ENCODE measurements around the gene UTP25.

Gene UTP25

GRCh38 chr1:209860293-209860881, 32.6 kb downstream of the UTP25 start:
- no peak overlapping the region for H3K4me3 ChIP-seq (ENCODE audit: low read depth, low read length)
- no peaks in the 10 kb centered on the region for H3K27me3 ChIP-seq (ENCODE audit: control insufficient read depth, insufficient read depth, low read length)
- H3K9me3 ChIP-seq (ENCODE audit: control insufficient read depth, insufficient read depth, low read length), result no peaks in the 10 kb centered on the region
- H3K36me3 ChIP-seq (ENCODE audit: control insufficient read depth, insufficient read depth, low read length), result peaks cover 4% of the 10 kb centered on the region; the same call in 1 of the 2 replicates
- no peak overlapping the region for H3K9ac ChIP-seq (ENCODE audit: low read depth, low read length)
- H3K27ac ChIP-seq (ENCODE audit: low read depth, low read length), result no peak overlapping the region
- peaks cover 32% of the 10 kb centered on the region for H3K4me1 ChIP-seq (ENCODE audit: control insufficient read depth, insufficient read depth, low read length)

DNA sequence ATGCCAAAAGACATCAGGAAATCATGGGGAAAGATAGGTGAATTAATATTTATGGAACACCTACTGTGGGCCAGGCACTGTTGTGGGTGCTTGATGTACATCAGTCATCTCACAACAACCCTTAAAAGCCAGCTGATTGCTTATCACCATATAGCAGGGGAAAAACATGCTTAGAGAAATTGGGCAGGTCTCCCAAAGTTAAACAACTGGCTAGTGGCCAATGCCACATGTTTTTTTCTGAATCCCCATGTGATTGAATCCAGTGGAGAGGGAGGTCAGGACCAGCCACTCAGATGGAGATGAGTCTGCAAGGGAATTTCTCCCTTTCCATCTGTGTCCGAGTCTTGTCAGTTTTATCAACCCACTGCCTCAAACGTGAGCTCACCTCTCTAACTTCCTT, 33.5 kb downstream of the UTP25 start:
- Histone ChIP-seq H3K27ac (ENCODE audit: low read depth, low read length) (no peak overlapping the region), H3K4me3 (ENCODE audit: low read depth, low read length) (no peak overlapping the region), H3K36me3 (ENCODE audit: control insufficient read depth, insufficient read depth, low read length) (peaks cover 4% of the 10 kb centered on the region; the same call in 1 of the 2 replicates), H3K4me1 (ENCODE audit: control insufficient read depth, insufficient read depth, low read length) (peaks cover 32% of the 10 kb centered on the region), H3K9ac (ENCODE audit: low read depth, low read length) (no peak overlapping the region), H3K27me3 (ENCODE audit: control insufficient read depth, insufficient read depth, low read length) (no peaks in the 10 kb centered on the region), H3K9me3 (ENCODE audit: control insufficient read depth, insufficient read depth, low read length) (no peaks in the 10 kb centered on the region)

DNA sequence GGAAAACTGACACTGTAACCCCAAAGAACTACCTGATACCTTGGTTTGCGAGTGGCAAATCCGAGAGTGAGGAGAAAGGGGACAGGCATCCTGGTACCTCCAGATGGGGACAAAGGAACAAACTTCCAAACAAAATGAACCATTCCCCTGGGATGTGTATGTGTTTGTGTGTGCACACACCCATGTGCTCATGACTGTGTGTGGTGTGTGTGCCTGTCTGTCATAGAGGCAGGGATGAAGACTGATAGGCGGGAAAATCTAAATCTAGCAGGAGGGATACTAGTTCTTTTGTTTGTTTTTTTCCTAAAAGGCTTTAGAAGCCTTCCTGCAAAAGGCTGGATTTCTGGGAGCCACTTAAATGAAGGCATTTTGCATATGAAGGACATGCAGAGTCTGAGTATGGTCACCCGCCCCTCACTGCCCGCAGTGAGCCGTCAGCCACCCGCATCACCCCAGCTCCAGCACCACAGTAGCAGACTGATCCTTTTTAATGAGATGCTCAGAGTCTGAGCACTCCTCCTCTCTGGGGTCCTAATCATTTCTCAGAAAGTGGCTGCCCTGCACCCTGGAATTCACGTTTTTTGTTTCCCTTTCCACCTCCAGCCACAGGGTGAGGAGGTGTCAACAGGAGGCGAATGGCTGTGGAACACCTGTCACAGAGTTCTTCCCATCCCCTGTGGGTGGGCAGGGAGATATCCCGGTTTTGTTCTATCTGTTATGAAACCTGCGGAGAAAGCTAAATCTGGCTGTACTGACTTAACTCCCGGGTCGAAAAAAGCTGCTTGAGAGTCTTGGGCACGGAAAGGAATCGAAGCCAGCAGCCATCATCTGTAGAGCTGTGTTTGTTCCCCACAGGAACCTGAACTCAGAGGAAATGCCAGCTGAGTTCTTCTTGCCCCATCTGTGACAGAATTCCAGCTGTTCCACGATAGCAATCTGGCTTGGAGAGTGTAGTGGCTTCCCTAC, 34.9 kb downstream of the UTP25 start:
- H3K9ac ChIP-seq (ENCODE audit: low read depth, low read length), result no peak overlapping the region
- no peaks in the 10 kb centered on the region for H3K27me3 ChIP-seq (ENCODE audit: control insufficient read depth, insufficient read depth, low read length)
- no peaks in the 10 kb centered on the region for H3K36me3 ChIP-seq (ENCODE audit: control insufficient read depth, insufficient read depth, low read length)
- no peaks in the 10 kb centered on the region; the same call in 1 of the 2 replicates for H3K9me3 ChIP-seq (ENCODE audit: control insufficient read depth, insufficient read depth, low read length)
- no peak overlapping the region for H3K4me3 ChIP-seq (ENCODE audit: low read depth, low read length)
- peaks cover 32% of the 10 kb centered on the region for H3K4me1 ChIP-seq (ENCODE audit: control insufficient read depth, insufficient read depth, low read length)
- H3K27ac ChIP-seq (ENCODE audit: low read depth, low read length), result peak overlapping the region; percentile 6

- no peaks in the 10 kb centered on the region for H3K36me3 ChIP-seq (ENCODE audit: control insufficient read depth, insufficient read depth, low read length)
- H3K27me3 ChIP-seq (ENCODE audit: control insufficient read depth, insufficient read depth, low read length), result no peaks in the 10 kb centered on the region
- H3K27ac ChIP-seq (ENCODE audit: low read depth, low read length), result no peak overlapping the region
- H3K9me3 ChIP-seq (ENCODE audit: control insufficient read depth, insufficient read depth, low read length), result no peaks in the 10 kb centered on the region; the same call in 1 of the 2 replicates
- peaks cover 32% of the 10 kb centered on the region for H3K4me1 ChIP-seq (ENCODE audit: control insufficient read depth, insufficient read depth, low read length)
- H3K4me3 ChIP-seq (ENCODE audit: low read depth, low read length), result no peak overlapping the region
- no peak overlapping the region for H3K9ac ChIP-seq (ENCODE audit: low read depth, low read length)
These were observed 36.2 kb downstream of the UTP25 start for GRCh38 chr1:209863766-209864485.

DNA sequence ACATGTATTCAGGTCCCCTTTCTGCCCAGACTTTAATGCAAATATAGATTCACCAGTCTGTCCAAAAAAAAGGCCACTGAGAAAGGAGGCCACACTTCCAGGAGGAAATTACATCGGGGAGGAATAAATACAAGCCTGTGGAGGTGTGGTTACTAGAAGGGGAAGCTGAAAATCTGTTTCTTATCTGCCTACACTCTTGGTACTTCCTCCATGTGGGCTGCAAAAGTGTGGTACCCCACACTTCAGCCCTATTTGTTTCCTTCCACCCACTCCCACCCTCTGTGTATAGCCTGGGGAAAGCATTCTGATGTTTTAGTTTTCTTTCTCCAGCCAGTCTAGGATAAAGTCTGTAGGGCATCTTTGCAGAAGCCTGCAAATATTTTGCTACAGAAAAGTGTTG, 38.4 kb downstream of the UTP25 start:
- H3K36me3 ChIP-seq (ENCODE audit: control insufficient read depth, insufficient read depth, low read length), result no peaks in the 10 kb centered on the region

DNA sequence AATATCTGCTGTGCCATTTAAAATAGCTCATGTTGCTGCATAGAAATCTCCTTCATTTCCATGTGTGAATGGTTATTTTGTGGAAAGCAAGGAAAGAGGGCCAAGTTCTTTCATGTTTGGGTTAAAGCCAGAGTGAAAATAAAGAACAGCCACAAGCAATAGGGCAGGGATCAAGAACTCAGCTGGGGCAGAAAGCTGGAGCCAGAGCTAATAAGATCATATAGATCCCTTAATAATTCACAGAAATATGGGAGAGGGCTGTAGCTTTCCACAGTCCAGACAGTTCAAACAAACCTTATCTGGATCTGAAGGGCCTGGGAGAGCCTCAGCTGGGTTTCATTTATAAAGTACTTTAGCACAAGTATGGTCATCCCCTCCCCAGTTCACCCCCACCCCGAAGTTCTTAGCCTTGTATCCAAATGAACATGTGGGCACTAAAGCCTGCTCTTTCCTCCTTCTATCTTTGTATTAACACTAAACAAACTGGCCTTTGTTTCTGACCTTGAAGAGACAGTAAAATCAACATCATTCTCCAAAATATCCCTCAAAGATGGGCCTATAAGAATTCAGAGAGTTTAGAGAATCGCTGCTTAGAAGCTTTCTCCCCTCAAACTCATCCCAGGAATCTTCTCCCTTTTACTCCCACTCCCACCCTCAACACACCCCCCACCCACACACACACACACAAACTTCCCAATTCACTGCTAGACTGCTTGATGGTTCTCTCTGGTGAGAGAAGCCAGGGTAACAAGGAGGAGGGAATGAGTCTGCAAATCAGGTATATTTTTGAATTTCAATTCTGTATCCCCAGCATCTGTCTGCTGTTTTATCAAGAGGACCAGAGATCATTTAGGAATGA, 41.7 kb downstream of the UTP25 start:
- Histone ChIP-seq H3K36me3 (ENCODE audit: control insufficient read depth, insufficient read depth, low read length) (no peaks in the 10 kb centered on the region), H3K4me3 (ENCODE audit: low read depth, low read length) (no peak overlapping the region), H3K27me3 (ENCODE audit: control insufficient read depth, insufficient read depth, low read length) (no peaks in the 10 kb centered on the region), H3K27ac (ENCODE audit: low read depth, low read length) (no peak overlapping the region), H3K9ac (ENCODE audit: low read depth, low read length) (no peak overlapping the region), H3K4me1 (ENCODE audit: control insufficient read depth, insufficient read depth, low read length) (no peaks in the 10 kb centered on the region), H3K9me3 (ENCODE audit: control insufficient read depth, insufficient read depth, low read length) (no peaks in the 10 kb centered on the region; the same call in 1 of the 2 replicates)

More for the DNA sequence above, 38.4 kb downstream of the UTP25 start:
- H3K9me3 ChIP-seq (ENCODE audit: control insufficient read depth, insufficient read depth, low read length), result no peaks in the 10 kb centered on the region; the same call in 1 of the 2 replicates
- no peak overlapping the region for H3K27ac ChIP-seq (ENCODE audit: low read depth, low read length)
- no peaks in the 10 kb centered on the region for H3K27me3 ChIP-seq (ENCODE audit: control insufficient read depth, insufficient read depth, low read length)
- peaks cover 26% of the 10 kb centered on the region for H3K4me1 ChIP-seq (ENCODE audit: control insufficient read depth, insufficient read depth, low read length)
- H3K9ac ChIP-seq (ENCODE audit: low read depth, low read length), result no peak overlapping the region
- H3K4me3 ChIP-seq (ENCODE audit: low read depth, low read length), result no peak overlapping the region

DNA sequence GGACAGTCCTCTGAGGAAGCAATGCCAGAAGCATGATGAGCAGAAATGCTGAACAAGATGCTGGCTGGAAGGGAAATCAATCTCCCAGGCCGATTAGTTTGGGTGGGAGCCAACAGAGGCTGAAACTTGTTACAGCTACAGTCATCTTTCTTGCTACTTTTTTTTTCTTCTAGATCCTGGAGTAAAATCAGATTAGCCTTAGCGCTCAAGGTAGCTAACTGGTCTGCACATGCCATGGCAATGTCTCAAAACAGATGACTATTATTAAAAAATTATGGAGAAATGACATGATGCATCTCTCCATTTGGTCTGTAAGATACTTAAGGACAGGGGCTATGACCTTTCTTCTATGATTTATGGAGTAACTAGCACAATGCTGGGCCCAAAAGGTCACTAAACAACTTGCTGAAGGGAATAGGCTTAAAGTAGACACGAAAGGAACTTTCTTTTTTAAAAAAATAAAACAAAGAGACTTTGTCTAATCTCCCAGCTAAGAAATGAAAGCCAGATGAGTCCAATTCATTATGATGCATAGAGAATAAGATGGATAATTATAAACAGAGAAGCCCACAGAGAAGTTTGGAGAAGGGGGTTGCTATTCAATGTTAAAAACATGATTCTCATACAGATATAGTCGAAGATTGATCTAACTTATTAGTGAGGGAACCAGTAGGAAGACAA, 42.5 kb downstream of the UTP25 start:
- no peak overlapping the region for H3K9ac ChIP-seq (ENCODE audit: low read depth, low read length)
- H3K27ac ChIP-seq (ENCODE audit: low read depth, low read length), result no peak overlapping the region
- no peaks in the 10 kb centered on the region for H3K27me3 ChIP-seq (ENCODE audit: control insufficient read depth, insufficient read depth, low read length)
- no peak overlapping the region for H3K4me3 ChIP-seq (ENCODE audit: low read depth, low read length)
- 0 out of 2 replicates have a peak, but pooled peaks cover under 1% of the 10 kb centered on the region for H3K4me1 ChIP-seq (ENCODE audit: control insufficient read depth, insufficient read depth, low read length)
- no peaks in the 10 kb centered on the region; the same call in 1 of the 2 replicates for H3K9me3 ChIP-seq (ENCODE audit: control insufficient read depth, insufficient read depth, low read length)
- H3K36me3 ChIP-seq (ENCODE audit: control insufficient read depth, insufficient read depth, low read length), result no peaks in the 10 kb centered on the region

- Histone ChIP-seq H3K36me3 (ENCODE audit: control insufficient read depth, insufficient read depth, low read length) (no peaks in the 10 kb centered on the region), H3K9ac (ENCODE audit: low read depth, low read length) (no peak overlapping the region), H3K27me3 (ENCODE audit: control insufficient read depth, insufficient read depth, low read length) (no peaks in the 10 kb centered on the region), H3K9me3 (ENCODE audit: control insufficient read depth, insufficient read depth, low read length) (no peaks in the 10 kb centered on the region; the same call in 1 of the 2 replicates), H3K27ac (ENCODE audit: low read depth, low read length) (no peak overlapping the region), H3K4me1 (ENCODE audit: control insufficient read depth, insufficient read depth, low read length) (0 out of 2 replicates have a peak, but pooled peaks cover 3% of the 10 kb centered on the region), H3K4me3 (ENCODE audit: low read depth, low read length) (no peak overlapping the region)
These were observed 43.2 kb downstream of the UTP25 start for GRCh38 chr1:209871006-209871405.

DNA sequence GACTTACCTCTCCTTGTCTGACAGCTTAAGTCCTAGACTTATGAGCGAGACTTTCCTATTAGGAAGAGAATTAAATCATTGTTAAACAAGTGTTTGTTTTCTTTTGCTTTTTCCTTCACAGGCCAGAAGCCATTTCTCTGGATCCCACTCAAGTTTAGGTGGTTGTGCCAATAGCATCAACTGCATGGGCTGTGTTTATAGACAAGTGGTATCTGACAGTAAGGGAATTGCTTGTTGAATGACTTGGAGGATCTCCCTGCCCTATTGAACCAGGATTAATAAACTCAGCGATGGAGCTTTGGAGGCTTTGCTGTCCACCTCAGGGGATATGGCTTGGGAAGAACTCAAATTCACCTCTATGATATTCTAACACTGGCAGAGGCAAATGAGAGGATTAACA, 43.7 kb downstream of the UTP25 start:
- Histone ChIP-seq H3K9ac (ENCODE audit: low read depth, low read length) (no peak overlapping the region), H3K9me3 (ENCODE audit: control insufficient read depth, insufficient read depth, low read length) (no peaks in the 10 kb centered on the region; the same call in 1 of the 2 replicates), H3K27me3 (ENCODE audit: control insufficient read depth, insufficient read depth, low read length) (no peaks in the 10 kb centered on the region), H3K4me3 (ENCODE audit: low read depth, low read length) (no peak overlapping the region), H3K27ac (ENCODE audit: low read depth, low read length) (no peak overlapping the region), H3K36me3 (ENCODE audit: control insufficient read depth, insufficient read depth, low read length) (no peaks in the 10 kb centered on the region), H3K4me1 (ENCODE audit: control insufficient read depth, insufficient read depth, low read length) (0 out of 2 replicates have a peak, but pooled peaks cover 3% of the 10 kb centered on the region)

Data from HUES48 (cell line).